Hepatocyte (in vitro differentiated cells): Measurements from ENCODE around the gene KDM1A.

Experiments used
- CTCF ChIP-seq: fragments of 200-600 bp; sonication (generic); IDR thresholded peaks from 2 replicates; pipeline ENCODE4 v1.5.1; 2016; ENCODE audit warnings: antibody characterized with exemption, mild to moderate bottlenecking; ENCODE audit not compliant: poor library complexity
- EZH2phosphoT487 ChIP-seq: fragments of 200-600 bp; sonication (generic); IDR thresholded peaks from one replicate; pipeline ENCODE4 v1.6.1; 2018; ENCODE audit warnings: antibody characterized with exemption, mild to moderate bottlenecking, low read depth, moderate library complexity; ENCODE audit not compliant: unreplicated experiment, severe bottlenecking

- TF ChIP-seq EZH2phosphoT487 (no peak), CTCF (no peak)
Observed at GRCh38 chr1:23008901-23009300, 10.4 kb upstream of the KDM1A start.
